RWPE1 (cell line): ENCODE measurements around the gene CDH12.
"Not testable (repeated sequence)": the region's sequence is repeated elsewhere in the genome, so short reads cannot be mapped to it uniquely, and the experiment has no call there.

Experiments
- CTCF ChIA-PET: fragments of 350-600 bp; sonication (Branson Sonifier 250); formaldehyde crosslinking; extraction: SDS; loops from one replicate; lab custom pipeline; 2021; lab: Yijun Ruan, JAX
- POLR2A ChIA-PET: fragments of 400-600 bp; formaldehyde crosslinking; extraction: SDS; loops from one replicate; lab custom pipeline; 2020; ENCODE audit warnings: antibody characterized with exemption; ENCODE audit not compliant: low non-redundant PET; lab: Yijun Ruan, JAX
- DNase-seq: peaks from one replicate; pipeline ENCODE4 v3.0.0; 2012; ENCODE audit warnings: low spot score
- H3K27ac ChIP-seq: fragments of 450-650 bp; 2 replicates; pipeline ENCODE4 v1.5.1; 2017
- TF ChIP-seq, protein P1 (sequence below): fragments of 450-650 bp; conservative IDR thresholded peaks from 2 replicates; pipeline ENCODE4 v1.5.1; 2017; ENCODE audit warnings: low read depth, mild to moderate bottlenecking

The CDH12 gene

DNA sequence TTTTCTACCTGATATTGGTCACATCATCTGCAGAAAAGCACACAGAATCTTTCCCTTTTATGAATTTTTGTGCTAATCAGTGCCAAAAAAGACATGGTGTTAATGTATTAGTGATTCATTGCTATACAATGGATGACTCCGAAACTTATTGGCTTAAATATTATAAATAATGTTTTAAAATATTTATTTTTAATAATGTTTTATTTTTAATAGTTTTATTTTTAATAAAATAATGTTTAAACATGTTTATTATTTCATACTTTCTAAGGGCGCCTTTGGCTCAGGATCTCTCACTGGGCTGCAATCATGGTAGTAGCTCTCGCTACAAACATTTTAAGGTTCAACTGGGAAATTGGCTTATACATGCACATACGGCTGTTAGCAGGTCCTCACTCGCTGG, 65.7 kb downstream of the CDH12 start:
- TF ChIP-seq, protein P1, sequence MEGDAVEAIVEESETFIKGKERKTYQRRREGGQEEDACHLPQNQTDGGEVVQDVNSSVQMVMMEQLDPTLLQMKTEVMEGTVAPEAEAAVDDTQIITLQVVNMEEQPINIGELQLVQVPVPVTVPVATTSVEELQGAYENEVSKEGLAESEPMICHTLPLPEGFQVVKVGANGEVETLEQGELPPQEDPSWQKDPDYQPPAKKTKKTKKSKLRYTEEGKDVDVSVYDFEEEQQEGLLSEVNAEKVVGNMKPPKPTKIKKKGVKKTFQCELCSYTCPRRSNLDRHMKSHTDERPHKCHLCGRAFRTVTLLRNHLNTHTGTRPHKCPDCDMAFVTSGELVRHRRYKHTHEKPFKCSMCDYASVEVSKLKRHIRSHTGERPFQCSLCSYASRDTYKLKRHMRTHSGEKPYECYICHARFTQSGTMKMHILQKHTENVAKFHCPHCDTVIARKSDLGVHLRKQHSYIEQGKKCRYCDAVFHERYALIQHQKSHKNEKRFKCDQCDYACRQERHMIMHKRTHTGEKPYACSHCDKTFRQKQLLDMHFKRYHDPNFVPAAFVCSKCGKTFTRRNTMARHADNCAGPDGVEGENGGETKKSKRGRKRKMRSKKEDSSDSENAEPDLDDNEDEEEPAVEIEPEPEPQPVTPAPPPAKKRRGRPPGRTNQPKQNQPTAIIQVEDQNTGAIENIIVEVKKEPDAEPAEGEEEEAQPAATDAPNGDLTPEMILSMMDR, result no peak
- DNase-seq, result no peak
- no peak overlapping the region for H3K27ac ChIP-seq
- ChIA-PET POLR2A (no interaction called here), CTCF (no interaction called here)

DNA sequence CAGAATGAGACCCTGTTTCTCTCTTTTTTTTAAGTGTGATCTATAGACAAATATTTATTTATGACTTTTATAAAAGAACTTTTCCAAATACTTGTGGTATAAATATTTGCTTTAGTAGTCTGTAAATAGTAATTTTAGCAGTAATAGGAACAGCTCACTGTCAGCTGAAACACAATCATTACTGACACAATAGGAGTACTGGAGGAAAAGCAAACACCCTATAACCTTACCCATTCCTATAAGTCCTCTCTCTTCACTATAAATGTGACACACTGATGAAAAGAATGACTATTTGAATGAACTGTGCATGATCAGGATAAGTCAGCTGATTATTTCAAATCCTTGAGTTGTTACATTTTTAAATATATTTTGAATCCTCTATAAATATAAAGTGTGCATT, 72.4 kb downstream of the CDH12 start:
- no peak overlapping the region for H3K27ac ChIP-seq
- TF ChIP-seq, protein P1, result no peak
- DNase-seq, result no peak
- ChIA-PET POLR2A (no interaction called here), CTCF (interaction anchor here (0.5 kb wide), 1 partner anchor 339 kb away, joined by 4 read pairs; no protein-coding TSS in a partner anchor)

DNA sequence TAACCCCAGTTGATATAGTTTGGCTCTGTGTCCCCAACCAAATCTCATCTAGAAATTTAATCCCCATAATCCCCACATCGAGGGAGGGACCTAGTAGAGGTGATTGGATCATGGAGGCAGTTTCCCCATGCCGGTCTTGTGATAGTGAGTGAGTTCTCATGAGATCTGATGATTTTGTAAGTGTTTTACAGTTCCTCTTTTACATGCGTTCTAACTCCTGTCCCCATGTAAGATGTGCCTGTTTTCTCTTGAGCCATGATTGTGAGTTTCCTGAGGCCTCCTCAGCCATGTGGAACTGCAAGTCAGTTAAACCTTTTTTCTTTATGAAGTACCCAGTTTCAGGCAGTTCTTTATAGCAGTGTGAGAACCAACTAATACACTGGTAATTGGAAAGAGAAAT, 73.6 kb downstream of the CDH12 start:
- ChIA-PET POLR2A (no interaction called here), CTCF (no interaction called here)

DNA sequence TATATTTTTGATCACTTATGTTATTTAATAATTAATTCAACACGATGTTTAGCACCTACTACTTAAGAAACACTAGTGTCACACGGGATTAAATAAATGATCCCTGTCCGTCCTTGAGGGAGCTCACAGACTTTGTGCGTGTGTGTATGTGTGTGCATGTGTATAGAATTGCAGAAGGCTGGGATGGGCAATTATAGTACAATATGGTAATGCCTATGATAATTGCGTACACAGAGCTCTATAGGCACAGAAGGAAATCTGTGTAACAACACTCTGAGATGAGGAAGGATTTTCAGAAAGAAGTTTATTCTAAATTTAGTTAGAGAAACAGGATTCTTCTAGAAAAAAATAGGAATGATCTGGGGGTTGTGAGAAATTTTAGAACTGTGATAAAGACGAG, 76.9 kb downstream of the CDH12 start:
- no peak overlapping the region for H3K27ac ChIP-seq
- POLR2A ChIA-PET, result no interaction called here
- TF ChIP-seq, protein P1, result no peak
- DNase-seq, result no peak
- CTCF ChIA-PET, result no interaction called here

More for the DNA sequence above, 73.6 kb downstream of the CDH12 start:
- TF ChIP-seq, protein P1, result no peak
- DNase-seq, result no peak
- H3K27ac ChIP-seq, result no peak overlapping the region

DNA sequence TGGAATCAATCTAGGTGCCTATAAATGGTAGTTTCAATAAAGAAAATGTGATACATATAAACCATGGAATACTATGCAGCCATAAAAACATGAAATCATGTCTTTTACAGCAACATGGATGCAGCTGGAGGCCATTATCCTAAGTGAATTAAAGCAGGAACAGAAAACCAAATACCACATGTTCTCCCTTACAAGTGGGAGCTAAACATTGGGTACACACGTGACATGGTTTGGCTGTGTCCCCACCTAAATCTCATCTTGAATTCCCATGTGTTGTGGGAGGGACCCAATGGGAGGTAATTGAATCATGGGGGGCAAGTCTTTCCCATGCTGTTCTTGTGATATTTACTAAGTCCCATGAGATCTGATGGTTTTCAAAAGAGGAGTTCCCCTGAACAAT, 78.9 kb downstream of the CDH12 start:
- DNase-seq, POLR2A ChIA-PET, CTCF ChIA-PET: not testable (repeated sequence)

DNA sequence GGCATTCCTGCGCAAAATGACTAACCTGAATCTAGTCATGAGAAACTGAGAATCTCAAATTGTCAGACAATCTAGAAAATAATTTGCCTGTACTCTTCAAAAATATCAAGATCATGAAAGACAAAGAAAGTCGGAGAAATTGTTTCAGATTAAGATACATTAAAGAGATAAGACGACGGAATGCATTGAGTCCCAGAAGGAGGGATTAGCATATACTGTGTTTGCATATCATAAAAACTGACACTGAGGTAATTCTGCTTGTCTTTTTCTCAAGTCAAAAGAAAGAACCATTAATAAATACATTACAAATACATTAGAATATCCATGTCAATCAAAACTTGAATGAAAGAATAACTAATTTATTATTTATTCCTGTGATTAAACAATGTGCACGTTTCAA, 88.4 kb downstream of the CDH12 start:
- CTCF ChIA-PET, result no interaction called here
- no peak for DNase-seq
- TF ChIP-seq, protein P1, result no peak
- H3K27ac ChIP-seq, result no peak overlapping the region
- POLR2A ChIA-PET, result no interaction called here

More for the DNA sequence above, 78.9 kb downstream of the CDH12 start:
- not testable (repeated sequence) for H3K27ac ChIP-seq

DNA sequence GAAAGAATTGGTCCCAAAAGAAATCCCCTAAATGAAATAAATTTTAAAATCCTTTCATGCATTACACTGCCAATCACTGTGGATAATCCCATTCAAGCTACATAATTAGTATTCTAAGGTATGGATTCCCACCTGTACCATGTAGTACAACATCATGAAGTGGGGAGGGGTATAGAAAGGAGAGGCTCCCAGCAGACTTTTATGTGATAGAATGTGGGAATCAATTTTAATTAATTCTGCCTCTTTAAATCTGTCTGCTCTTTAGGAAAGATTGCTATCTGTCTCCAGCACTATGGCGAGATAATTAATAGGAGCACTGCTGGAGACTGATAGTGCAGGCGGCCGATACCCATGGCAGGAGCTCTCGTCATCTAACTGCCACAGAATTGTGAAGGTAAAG, 95.4 kb downstream of the CDH12 start:
- POLR2A ChIA-PET, result no interaction called here
- TF ChIP-seq, protein P1, result no peak
- H3K27ac ChIP-seq, result no peak overlapping the region
- DNase-seq, result no peak
- CTCF ChIA-PET, result no interaction called here
